Mesothelial cell of epicardium (in vitro differentiated cells): ENCODE results near the gene SLCO2A1. TPM values are rescaled to one million over a fixed set of nuclear protein-coding genes. Genes with fewer than 3 reads are reported as not detected.

Source experiments
- DNase-seq, 2 experiments: peaks; one replicate each; pipeline ENCODE4 v3.0.0; 2021; ENCODE audit warnings: low spot score in 2 of 2; ENCODE audit not compliant: unreplicated experiment in 2 of 2
- H3K27ac Mint-ChIP-seq: 2 replicates; pipeline ENCODE4 v1.8.0; 2021; ENCODE audit warnings: mixed read lengths
- H3K27me3 Mint-ChIP-seq: 2 replicates; pipeline ENCODE4 v1.8.0; 2021; ENCODE audit warnings: low read depth, mixed read lengths
- H3K36me3 Mint-ChIP-seq: 2 replicates; pipeline ENCODE4 v1.8.0; 2021; ENCODE audit warnings: mixed read lengths
- H3K4me1 Mint-ChIP-seq: 2 replicates; pipeline ENCODE4 v1.8.0; 2021; ENCODE audit warnings: mixed read lengths
- H3K4me3 Mint-ChIP-seq: 2 replicates; pipeline ENCODE4 v1.8.0; 2021; ENCODE audit warnings: mild to moderate bottlenecking, moderate library complexity, mixed read lengths
- H3K9me3 Mint-ChIP-seq: 2 replicates; pipeline ENCODE4 v1.8.0; 2021; ENCODE audit warnings: mixed read lengths
- total RNA-seq: library from RNA; stranded (reverse); gene quantifications from 3 replicates; pipeline ENCODE4 v1.2.1, GENCODE V29; 2021
- TF ChIP-seq, protein P1 (sequence below): fragments of 200-600 bp; sonication (generic); IDR thresholded peaks from one replicate; pipeline ENCODE4 v1.5.0; 2021; ENCODE audit warnings: antibody characterized with exemption; ENCODE audit not compliant: unreplicated experiment

Gene SLCO2A1
- total RNA-seq, 1 donor from 2014 or later, result 24.1 TPM

DNA sequence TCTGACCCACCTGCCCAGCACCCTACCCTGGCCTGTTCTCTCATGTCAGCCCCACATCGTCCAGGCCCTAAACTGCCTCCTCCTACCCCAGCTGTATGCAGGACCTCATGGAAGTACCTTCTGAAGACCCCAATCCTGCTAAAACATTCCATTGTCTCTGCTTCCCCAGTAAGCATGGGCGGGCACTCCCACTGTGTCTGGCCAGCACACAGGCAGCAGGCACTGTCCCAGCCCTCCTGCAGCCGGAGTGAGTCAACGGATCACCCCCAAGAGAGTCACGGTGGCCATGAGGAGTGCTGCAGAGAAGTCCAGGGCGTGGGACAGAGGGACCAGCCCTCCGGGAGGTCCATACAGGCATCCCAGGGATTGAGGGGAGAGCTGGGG is 36.4 kb upstream of the SLCO2A1 start:
- H3K4me3 Mint-ChIP-seq, result no peak overlapping the region
- DNase-seq, result no peak
- H3K9me3 Mint-ChIP-seq, result no peaks in the 10 kb centered on the region

DNA sequence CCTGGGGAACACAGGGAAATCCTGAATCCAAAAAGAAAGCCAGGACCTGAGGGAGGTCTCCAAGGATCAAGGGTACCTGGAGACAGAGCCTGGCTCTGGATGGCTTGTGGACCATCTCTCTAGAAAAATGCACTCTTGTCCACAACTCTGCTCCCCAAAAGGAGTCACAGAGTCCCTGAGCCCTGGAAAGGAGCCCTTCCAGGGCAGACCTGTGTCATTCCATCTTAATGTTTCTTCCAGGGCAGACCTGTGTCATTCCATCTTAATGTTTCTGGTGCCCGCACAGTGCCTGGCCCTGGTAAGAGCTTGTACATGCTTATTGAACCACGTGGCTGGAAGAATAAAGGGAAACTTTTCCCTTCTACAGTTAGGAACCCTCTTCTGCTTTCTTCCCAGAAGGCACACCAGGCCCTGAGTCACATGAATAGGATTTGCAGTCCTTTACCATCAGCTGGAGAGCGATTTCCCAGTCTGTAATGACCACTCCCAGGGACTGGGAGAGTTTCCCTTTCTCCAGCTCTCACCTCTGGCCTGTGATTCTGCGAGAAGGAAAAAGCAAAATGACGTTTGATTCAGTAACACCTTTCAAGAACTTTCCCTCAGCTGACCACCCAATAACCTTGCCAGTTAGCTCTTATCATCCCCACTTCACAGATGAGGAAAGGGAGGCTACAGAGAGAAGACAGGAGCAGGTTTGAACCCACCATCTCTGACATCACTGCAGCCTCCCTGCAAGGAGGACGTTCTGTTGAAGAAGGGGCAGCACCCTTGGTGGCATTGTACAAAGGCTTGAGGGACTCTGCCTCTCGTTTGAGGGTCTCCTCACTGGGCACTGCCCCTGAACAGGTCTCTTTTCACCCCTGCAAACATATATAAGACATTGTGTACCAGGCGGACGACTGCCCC is 35.8 kb upstream of the SLCO2A1 start:
- Mint-ChIP-seq H3K36me3 (no peaks in the 10 kb centered on the region), H3K9me3 (no peaks in the 10 kb centered on the region), H3K4me1 (peaks cover 4% of the 10 kb centered on the region), H3K27me3 (peaks cover 3% of the 10 kb centered on the region), H3K4me3 (no peak overlapping the region), H3K27ac (no peak overlapping the region)
- peak in 1 of 2 experiments; percentile 19 for DNase-seq
- TF ChIP-seq, protein P1, sequence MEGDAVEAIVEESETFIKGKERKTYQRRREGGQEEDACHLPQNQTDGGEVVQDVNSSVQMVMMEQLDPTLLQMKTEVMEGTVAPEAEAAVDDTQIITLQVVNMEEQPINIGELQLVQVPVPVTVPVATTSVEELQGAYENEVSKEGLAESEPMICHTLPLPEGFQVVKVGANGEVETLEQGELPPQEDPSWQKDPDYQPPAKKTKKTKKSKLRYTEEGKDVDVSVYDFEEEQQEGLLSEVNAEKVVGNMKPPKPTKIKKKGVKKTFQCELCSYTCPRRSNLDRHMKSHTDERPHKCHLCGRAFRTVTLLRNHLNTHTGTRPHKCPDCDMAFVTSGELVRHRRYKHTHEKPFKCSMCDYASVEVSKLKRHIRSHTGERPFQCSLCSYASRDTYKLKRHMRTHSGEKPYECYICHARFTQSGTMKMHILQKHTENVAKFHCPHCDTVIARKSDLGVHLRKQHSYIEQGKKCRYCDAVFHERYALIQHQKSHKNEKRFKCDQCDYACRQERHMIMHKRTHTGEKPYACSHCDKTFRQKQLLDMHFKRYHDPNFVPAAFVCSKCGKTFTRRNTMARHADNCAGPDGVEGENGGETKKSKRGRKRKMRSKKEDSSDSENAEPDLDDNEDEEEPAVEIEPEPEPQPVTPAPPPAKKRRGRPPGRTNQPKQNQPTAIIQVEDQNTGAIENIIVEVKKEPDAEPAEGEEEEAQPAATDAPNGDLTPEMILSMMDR, result no peak

More for the DNA sequence above, 36.4 kb upstream of the SLCO2A1 start:
- Mint-ChIP-seq H3K27me3 (peaks cover 3% of the 10 kb centered on the region), H3K27ac (no peak overlapping the region), H3K36me3 (no peaks in the 10 kb centered on the region), H3K4me1 (no peaks in the 10 kb centered on the region)
- TF ChIP-seq, protein P1, result no peak

DNA sequence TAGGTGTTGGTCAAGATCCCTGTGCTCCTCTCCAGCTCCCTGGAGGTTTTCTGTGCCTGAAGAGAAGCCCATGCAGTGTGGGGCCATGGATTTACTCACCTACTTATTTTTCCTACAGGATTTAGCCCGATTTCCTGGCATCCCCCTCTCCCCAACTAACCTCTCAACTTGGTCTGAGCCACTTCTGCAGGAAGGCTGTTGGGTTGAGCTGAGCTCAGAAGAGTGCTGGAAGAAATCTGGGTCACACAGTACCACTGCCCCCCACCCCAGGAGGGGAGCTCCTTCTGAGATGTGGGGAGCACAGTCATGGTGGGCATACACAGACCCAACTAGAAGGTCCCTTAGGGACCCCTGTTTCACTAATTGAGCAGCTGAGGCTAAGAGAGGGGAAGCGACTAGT is 34.4 kb upstream of the SLCO2A1 start:
- DNase-seq, result peak in 1 of 2 experiments; percentile 16
- Mint-ChIP-seq H3K4me1 (peaks cover 18% of the 10 kb centered on the region), H3K27me3 (peaks cover 3% of the 10 kb centered on the region), H3K36me3 (no peaks in the 10 kb centered on the region), H3K27ac (no peak overlapping the region), H3K4me3 (no peak overlapping the region), H3K9me3 (no peaks in the 10 kb centered on the region)
- TF ChIP-seq, protein P1, result no peak

DNA sequence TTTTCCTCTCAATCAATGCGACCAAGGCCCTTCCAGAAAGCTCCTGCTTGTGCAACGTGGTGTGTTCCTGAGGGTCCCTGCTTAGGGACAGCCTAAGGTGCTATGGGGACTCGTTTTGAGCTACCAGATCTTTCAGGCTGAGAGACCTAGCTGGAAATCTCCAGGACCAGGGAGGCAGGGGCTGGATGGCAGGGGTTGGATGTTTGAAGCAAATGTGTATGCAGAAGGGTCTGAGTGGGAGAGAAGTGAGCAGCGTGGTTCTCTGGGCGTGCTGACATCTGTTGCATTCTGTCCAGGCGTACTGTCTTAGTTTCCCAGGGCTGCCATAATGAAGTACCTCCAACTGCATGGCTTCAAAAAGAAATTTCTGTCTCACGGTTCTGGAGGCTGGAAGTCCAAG is 31.7 kb upstream of the SLCO2A1 start:
- Mint-ChIP-seq H3K36me3 (no peaks in the 10 kb centered on the region), H3K27ac (no peak overlapping the region), H3K4me1 (peaks cover 21% of the 10 kb centered on the region), H3K4me3 (no peak overlapping the region), H3K27me3 (peaks cover 3% of the 10 kb centered on the region), H3K9me3 (no peaks in the 10 kb centered on the region)
- TF ChIP-seq, protein P1, result no peak
- DNase-seq, result peak in 1 of 2 experiments; percentile 7

DNA sequence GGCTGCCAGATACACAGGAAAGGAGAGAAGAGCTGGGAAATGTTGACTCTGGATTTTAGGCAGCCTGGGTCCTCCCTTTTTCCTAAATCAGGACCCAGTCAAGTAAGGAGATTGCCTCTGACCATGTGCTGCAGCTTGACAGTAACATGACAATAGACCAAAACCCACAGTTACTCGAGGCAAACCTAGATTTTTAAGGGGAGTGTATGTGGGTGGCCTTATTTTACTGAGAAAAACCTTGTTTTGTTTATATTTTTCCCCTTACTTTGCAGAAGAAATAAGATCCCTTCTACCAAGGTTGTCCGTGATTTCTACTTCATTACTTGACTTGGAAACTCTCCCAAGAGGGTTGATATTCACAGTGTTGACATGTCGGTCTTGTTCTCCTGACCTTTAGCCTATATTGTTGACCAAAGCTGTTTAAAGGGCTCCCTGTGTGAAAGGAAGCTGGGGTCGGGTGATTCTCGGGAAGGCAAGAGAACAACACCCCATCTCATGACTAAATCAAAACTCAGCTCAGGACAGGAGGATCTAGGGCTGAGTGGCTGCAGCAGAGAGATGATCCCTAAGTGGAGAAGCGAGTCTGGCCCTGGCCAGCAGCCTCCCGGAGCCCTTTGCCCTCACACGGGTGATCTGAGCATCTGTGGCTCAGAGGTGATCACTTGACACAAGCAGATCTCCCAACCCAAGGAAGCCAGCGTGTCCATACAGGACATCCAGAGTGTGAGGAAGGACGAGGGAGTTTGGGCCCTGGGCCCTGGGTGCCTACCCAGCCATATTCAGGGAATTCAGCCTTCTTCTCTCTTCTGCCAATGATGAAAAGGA is 31.0 kb upstream of the SLCO2A1 start:
- H3K4me3 Mint-ChIP-seq, result no peak overlapping the region
- DNase-seq, result peak in 1 of 2 experiments; percentile 21
- peaks cover 25% of the 10 kb centered on the region for H3K4me1 Mint-ChIP-seq
- TF ChIP-seq, protein P1, result no peak
- peaks cover 3% of the 10 kb centered on the region for H3K27me3 Mint-ChIP-seq
- H3K9me3 Mint-ChIP-seq, result no peaks in the 10 kb centered on the region
- H3K36me3 Mint-ChIP-seq, result no peaks in the 10 kb centered on the region
- no peak overlapping the region for H3K27ac Mint-ChIP-seq
